GM19397 (cell line): ENCODE data around the gene TRIM65.
"Not testable (repeated sequence)": the region's sequence is repeated elsewhere in the genome, so short reads cannot be mapped to it uniquely, and the experiment has no call there.

Source experiments
- ATAC-seq: cut with Tn5 transposase; IDR thresholded peaks from one replicate; pipeline ENCODE4 v1.9.1; 2021; ENCODE audit warnings: mild to moderate bottlenecking, moderate library complexity; ENCODE audit not compliant: unreplicated experiment

The TRIM65 gene

GRCh38 chr17:75876190-75876937 is 20.4 kb downstream of the TRIM65 start:
- ATAC-seq, result no peak

DNA sequence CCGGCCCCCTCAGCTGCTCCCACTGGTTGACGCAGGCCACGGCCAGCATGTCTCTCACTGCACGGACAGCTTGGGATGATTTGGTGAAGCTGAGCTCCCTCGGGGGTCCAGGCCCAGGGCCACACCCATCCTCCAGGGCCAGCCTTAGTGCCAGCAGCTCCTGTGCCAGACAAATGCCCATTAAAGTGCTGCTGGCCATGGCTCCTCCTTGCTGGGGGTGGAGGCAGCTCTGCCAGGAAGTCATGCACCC is 20.9 kb downstream of the TRIM65 start:
- no peak for ATAC-seq

DNA sequence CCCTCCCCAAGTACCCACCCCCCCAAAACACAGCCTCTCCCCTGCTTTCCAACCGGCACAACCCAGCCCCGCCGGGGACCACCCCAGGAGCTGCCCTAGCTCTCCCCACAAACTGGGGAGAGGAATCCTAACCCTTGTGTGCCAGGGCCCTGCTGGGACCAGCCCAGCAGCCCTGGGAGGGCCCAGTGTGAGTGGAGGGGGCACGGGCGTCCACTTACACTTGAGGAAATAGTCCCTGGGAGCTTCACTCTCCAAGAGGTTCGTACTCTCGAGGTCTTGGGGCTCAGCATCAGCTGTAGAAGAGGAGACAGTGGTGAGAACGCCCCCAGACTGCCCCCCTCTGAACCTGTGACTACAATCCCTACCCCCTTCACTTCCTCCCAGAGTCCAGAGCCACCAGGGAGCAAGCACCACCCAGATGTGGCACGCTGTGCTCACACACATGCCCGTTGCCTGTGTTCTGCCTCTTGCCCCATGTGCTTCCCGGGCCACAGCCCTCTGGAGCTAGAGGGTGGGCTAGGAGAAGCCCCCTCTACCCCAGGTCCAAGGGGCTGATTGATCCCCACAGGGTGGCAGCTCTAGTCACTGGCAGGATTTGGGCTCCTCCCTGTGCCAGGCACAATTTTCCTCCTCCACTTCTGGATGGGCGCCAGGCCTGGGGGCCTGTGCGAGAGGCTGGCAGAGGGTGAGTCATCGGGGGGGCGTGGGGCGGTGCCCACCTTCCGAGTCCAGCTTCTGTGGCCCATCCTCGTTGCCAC is 21.4 kb downstream of the TRIM65 start:
- no peak for ATAC-seq

GRCh38 chr17:75874323-75875181 is 22.2 kb downstream of the TRIM65 start:
- no peak for ATAC-seq

GRCh38 chr17:75873587-75874322 is 23.0 kb downstream of the TRIM65 start:
- no peak for ATAC-seq

DNA sequence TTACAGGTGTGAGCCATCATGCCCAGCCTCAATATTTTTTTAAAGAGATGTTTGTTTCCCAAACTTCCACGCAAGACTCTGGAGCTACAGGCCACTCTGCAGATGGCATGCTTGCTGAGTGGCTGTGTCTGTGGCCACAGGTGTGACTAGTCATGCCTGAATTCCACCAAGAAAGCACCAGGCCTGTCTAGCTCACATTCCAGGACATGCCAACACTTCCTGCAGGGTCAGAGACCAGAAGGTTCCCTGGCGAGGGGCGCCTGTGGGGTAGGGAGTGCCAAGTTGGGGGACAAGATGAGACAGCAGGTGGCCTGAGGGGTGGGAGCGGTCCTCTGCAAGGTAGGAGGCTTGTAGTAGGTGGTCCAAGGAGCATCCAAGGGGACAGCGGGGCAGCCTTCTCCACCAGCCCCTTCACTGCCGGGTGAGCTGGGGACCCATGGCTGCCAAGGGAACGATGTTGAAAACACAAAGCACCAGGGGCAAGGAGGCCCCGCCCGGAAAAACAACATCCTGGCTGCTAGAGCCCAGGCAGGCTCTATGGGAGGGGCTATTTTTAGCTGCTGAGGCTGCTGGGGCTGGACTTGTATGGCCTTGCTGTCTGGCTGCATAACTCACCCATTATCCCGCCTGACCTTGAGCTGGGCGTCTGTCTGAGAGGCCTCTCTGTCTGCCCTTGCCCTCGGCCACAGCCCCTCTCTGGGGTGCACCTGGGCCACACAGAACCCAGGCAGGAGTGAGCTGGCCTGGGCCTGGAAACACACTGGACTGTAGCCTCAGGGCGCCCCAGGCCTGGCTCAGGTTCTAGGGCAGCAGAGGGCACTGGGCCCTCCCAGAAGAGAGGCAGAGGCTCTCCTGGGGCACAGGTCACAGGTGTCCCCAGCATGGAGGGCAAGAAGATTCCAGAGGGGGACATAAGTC is 24.1 kb downstream of the TRIM65 start:
- ATAC-seq, result no peak

DNA sequence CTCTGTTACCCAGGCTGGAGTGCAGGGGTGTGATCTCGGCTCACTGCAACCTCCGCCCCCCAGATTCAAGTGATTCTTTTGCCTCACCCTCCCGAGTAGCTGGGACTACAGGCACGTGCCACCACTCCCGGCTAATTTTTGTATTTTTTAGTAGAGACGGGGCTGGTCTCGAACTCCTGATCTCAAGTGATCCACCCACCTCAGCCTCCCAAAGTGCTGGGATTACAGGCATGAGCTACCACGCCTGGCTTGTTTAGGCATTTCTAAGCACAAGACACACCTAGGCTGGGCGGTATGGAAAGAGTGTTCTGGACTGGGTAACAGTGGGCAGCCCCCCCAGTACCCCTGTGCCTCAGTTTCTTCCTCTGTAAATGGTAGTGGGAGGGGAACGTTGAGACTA is 26.5 kb downstream of the TRIM65 start:
- not testable (repeated sequence) for ATAC-seq

GRCh38 chr17:75869282-75870141 is 27.2 kb downstream of the TRIM65 start:
- ATAC-seq, result no peak

DNA sequence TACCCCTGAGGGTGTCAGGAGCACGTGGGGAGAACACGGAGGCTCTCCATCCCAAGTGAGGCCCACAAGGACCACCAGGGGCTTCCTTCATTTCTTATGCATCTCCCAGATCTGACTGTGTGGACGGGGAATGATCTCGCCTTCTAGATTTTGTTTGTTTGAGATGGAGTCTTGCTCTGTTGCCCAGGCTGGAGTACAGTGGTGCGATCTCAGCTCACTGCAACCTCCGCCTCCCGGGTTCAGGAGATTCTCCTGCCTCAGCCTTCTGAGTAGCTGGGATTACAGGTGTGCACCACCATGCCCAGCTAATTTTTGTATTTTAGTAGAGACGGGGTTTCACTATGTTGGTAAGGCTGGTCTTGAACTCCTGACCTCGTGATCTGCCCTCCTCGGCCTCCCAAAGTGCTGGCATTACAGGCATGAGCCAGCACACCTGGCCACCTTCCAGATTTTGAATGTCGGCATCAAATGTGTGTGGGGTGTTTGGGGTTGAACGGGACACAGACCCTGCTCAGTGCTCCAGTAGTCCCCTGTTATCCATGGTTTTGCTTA is 27.9 kb downstream of the TRIM65 start:
- not testable (repeated sequence) for ATAC-seq

- not testable (repeated sequence) for ATAC-seq
Observed at GRCh38 chr17:75865404-75866188, 31.2 kb downstream of the TRIM65 start.

GRCh38 chr17:75864887-75865286 is 31.9 kb downstream of the TRIM65 start:
- ATAC-seq, result not testable (repeated sequence)

DNA sequence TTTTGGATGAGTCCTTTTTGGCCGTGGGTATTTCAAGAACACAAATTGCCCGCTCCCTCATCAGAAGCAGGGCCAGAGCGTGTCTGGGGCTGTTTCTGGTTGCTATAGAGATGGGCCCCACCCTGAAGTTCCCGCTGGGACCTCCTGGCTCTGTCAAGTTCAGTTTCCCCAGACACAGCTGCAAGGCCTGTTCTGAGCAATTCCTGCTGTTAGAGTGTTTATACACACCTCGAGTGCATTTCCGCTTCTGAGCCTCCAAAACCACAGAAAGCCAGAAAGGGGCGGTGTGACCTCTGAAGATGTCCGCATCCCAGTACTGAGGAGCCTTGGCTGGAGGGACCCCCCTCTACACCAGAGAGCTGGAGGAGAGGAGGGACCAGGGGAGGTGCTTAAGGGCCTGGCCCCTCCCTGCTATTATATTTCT is 32.3 kb downstream of the TRIM65 start:
- peak; percentile 81 for ATAC-seq

- no peak for ATAC-seq
Observed at GRCh38 chr17:75861927-75862317, 34.8 kb downstream of the TRIM65 start.

DNA sequence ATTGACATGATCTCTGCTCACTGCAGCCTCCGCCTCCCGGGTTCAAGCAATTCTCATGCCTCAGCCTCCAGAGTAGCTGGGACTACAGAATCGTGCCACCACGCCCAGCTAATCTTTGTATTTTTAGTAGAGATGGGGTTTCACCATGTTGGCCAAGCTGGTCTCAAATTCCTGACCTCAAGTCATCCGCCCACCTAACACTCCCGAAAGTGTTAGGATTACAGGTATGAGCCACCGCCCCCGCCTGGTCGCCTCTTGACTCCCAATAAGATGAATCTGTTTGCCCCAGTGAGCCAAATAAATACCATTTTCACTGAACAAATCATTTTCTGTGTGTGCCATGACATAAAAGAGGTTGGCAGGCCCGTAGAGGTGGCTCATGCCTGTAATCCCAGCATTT is 37.4 kb downstream of the TRIM65 start:
- ATAC-seq, result not testable (repeated sequence)

DNA sequence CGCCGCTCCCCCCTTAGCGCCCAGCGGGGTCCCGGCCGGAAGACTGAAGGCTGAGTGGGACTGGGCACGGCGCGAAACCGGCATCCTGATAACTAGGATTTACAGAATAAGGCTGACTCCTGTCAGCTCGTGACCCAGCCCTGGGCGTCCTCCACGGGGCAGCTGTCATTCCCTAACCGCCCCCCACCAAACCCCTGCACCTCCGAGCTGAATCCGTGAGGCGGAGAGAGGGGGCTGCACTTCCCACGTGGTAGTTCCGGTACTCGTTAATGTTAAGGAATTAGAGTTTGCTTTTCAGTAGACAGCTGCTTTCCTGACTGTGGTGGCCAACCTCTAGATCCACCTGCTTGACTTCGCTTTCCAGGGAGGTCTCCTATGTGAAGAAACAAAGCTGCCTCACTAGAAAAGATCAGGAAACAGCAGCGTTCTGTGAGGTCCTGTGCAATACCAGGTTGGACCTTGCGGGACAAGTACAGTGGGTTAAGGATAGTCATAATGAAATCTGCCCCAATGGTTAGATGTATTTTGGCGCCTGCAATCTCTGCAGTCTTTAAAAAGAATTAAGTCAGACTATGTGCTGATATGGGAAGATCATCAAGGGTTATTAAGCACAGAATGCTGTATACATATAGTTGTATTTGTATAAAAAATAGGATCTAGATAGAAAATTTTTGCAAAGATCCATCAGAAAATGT is 40.5 kb downstream of the TRIM65 start:
- ATAC-seq, result no peak

GRCh38 chr17:75855310-75856061 is 41.3 kb downstream of the TRIM65 start, which contains the start of gene WBP2:
WBP2 (minus strand) TSS chr17:75855335; CDS start chr17:75855297, 38 bp downstream.
- peak; percentile 80 for ATAC-seq
